ENCODE measurements around the gene ATP11A. TPM values are rescaled to one million over a fixed set of nuclear protein-coding genes. Genes with fewer than 3 reads are reported as not detected.

ATP11A gene
- total RNA-seq, 2 donors from 2014 or later, result 122 to 140 TPM

DNA sequence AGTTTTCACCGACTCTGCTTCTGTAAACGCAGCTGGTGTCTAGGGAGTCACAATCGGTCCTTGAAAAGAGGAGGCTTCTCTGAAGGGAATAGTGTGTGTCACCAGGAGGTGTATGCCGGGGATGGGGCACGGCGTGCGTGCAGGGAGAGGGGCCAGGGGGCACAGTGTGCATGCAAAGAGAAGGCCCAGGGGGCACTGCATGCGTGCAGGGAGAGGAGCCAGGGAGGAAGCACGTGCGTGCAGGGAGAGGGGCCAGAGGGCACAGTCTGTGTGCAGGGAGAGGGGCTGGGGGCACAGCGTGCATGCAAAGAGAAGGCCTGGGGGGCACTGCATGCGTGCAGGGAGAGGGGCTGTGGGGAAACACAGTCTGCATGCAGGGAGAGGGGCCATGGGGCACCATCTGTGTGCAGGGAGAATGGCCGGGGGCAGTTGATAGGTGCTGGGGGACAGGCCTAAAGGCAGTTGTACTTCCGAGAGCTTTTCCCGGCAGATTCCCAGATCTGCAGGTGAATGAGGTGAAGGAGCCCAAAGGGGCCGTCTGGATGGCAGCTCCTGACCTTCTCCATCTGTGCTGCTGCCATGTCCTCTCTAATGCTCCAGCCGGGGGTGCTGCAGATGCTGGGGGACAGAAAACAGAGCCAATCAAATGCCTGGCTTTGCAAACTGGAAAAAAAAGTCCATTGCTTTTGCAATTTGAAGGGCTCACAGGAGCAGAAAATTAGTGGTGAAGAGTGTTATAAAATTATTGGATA lies 36.4 kb downstream of the ATP11A start:
- Mint-ChIP-seq H3K4me3 (no peak overlapping the region), H3K4me1 (peaks cover 51% of the 10 kb centered on the region), H3K27me3 (ENCODE audit: insufficient read depth) (no peaks in the 10 kb centered on the region), H3K9me3 (no peaks in the 10 kb centered on the region), H3K36me3 (ENCODE audit: low read depth) (peaks cover 6% of the 10 kb centered on the region), H3K27ac (no peak overlapping the region)
- DNase-seq, result peak; percentile 59
- Histone ChIP-seq H3K9ac (ENCODE audit: extremely low read depth, low read length, poor library complexity, severe bottlenecking) (no peak overlapping the region), H3K9me3 (ENCODE audit: control insufficient read depth, low read length) (no peaks in the 10 kb centered on the region), H3K27ac (ENCODE audit: low read depth, low read length) (no peak overlapping the region), H3K36me3 (ENCODE audit: control insufficient read depth, insufficient read depth, low read length) (peaks cover 8% of the 10 kb centered on the region), H3K27me3 (ENCODE audit: control insufficient read depth, insufficient read depth, low read length, poor library complexity, severe bottlenecking) (no peaks in the 10 kb centered on the region), H3K4me1 (ENCODE audit: control insufficient read depth, insufficient read depth, low read length) (peaks cover 7% of the 10 kb centered on the region), H3K4me3 (ENCODE audit: low read length) (no peak overlapping the region)
- WGBS, 2 experiments (ENCODE audit: insufficient coverage in 1 of 2, insufficient read length in 1 of 2), result 84 to 87% methylated on average over 8 to 17 of the region's 17 CpGs
- TF ChIP-seq, protein P1, sequence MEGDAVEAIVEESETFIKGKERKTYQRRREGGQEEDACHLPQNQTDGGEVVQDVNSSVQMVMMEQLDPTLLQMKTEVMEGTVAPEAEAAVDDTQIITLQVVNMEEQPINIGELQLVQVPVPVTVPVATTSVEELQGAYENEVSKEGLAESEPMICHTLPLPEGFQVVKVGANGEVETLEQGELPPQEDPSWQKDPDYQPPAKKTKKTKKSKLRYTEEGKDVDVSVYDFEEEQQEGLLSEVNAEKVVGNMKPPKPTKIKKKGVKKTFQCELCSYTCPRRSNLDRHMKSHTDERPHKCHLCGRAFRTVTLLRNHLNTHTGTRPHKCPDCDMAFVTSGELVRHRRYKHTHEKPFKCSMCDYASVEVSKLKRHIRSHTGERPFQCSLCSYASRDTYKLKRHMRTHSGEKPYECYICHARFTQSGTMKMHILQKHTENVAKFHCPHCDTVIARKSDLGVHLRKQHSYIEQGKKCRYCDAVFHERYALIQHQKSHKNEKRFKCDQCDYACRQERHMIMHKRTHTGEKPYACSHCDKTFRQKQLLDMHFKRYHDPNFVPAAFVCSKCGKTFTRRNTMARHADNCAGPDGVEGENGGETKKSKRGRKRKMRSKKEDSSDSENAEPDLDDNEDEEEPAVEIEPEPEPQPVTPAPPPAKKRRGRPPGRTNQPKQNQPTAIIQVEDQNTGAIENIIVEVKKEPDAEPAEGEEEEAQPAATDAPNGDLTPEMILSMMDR (conservative IDR thresholded peaks at IDR 0.05), result no peak

DNA sequence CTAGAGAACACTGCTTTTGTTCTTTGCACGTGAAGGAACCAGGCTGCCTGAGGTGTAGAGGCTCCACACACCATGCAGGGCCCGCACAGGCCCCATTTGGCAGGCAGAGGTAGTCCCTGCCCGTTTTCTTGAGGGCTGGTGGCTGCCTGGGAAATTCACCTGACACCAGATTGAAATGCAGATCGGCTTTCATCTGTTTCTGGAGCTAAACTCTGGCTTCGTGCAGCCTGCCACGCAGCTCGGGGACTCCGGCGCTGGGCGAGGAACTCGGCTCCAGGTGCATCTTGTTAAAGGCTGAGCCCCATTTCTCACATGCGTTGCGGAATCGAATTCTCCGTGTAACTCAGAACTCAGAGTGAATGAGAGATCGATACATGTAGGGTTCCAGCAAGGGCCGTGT lies 37.7 kb downstream of the ATP11A start:
- Histone ChIP-seq H3K4me1 (ENCODE audit: control insufficient read depth, insufficient read depth, low read length) (peaks cover 1% of the 10 kb centered on the region), H3K27ac (ENCODE audit: low read depth, low read length) (no peak overlapping the region), H3K4me3 (ENCODE audit: low read length) (no peak overlapping the region), H3K9me3 (ENCODE audit: control insufficient read depth, low read length) (no peaks in the 10 kb centered on the region), H3K9ac (ENCODE audit: extremely low read depth, low read length, poor library complexity, severe bottlenecking) (no peak overlapping the region), H3K27me3 (ENCODE audit: control insufficient read depth, insufficient read depth, low read length, poor library complexity, severe bottlenecking) (no peaks in the 10 kb centered on the region), H3K36me3 (ENCODE audit: control insufficient read depth, insufficient read depth, low read length) (peaks cover 8% of the 10 kb centered on the region)
- peaks cover 45% of the 10 kb centered on the region for H3K4me1 Mint-ChIP-seq
- peak; percentile 47 for DNase-seq
- H3K27ac Mint-ChIP-seq, result no peak overlapping the region
- H3K27me3 Mint-ChIP-seq (ENCODE audit: insufficient read depth), result no peaks in the 10 kb centered on the region
- H3K9me3 Mint-ChIP-seq, result no peaks in the 10 kb centered on the region
- WGBS, 2 experiments (ENCODE audit: insufficient coverage in 1 of 2, insufficient read length in 1 of 2), result 92% methylated on average over 17 of the region's 17 CpGs
- peaks cover 1% of the 10 kb centered on the region for H3K36me3 Mint-ChIP-seq (ENCODE audit: low read depth)
- no peak overlapping the region for H3K4me3 Mint-ChIP-seq
- TF ChIP-seq, protein P1 (conservative IDR thresholded peaks at IDR 0.05), result no peak

DNA sequence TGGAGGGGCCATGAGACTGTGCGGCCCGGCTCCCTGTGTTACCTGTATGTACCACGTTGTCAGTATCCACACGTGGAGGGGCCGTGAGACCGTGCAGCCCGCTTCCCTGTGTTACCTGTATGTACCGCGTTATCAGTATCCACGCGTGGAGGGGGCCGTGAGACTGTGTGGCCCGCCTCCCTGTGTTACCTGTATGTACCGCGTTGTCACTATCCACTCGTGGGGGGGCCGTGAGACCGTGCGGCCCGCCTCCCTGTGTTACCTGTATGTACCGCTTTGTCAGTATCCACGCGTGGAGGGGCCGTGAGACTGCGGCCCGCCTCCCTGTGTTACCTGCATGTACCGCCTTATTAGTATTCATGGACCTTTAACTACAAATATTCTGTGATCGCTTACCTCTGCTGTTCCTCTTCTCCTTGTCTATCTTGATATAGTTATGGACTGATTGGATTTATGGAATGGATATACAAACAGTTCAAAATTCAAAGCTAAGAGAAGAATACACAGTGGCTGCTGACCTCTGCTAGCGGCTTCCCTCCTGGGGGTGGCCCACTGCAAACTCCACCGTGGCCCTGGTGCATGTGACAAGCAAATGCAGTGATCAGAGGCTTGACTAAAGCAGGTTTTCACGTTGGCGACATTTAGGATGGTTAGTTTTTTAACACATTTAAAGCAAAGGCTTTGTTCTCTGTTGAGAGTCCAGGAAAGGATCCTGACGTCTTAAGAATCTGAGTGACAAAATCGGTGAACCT lies 38.7 kb downstream of the ATP11A start:
- no peaks in the 10 kb centered on the region for H3K27me3 Mint-ChIP-seq (ENCODE audit: insufficient read depth)
- DNase-seq, result peak; percentile 38

More for the DNA sequence above, 38.7 kb downstream of the ATP11A start:
- 95 to 97% methylated on average over 32 to 34 of the region's 34 CpGs for WGBS, 2 experiments (ENCODE audit: insufficient coverage in 1 of 2, insufficient read length in 1 of 2)
- Histone ChIP-seq H3K4me1 (ENCODE audit: control insufficient read depth, insufficient read depth, low read length) (peaks cover 5% of the 10 kb centered on the region), H3K27ac (ENCODE audit: low read depth, low read length) (no peak overlapping the region), H3K9me3 (ENCODE audit: control insufficient read depth, low read length) (no peaks in the 10 kb centered on the region), H3K4me3 (ENCODE audit: low read length) (no peak overlapping the region), H3K27me3 (ENCODE audit: control insufficient read depth, insufficient read depth, low read length, poor library complexity, severe bottlenecking) (no peaks in the 10 kb centered on the region), H3K36me3 (ENCODE audit: control insufficient read depth, insufficient read depth, low read length) (peaks cover 8% of the 10 kb centered on the region), H3K9ac (ENCODE audit: extremely low read depth, low read length, poor library complexity, severe bottlenecking) (no peak overlapping the region)
- Mint-ChIP-seq H3K36me3 (ENCODE audit: low read depth) (peaks cover 1% of the 10 kb centered on the region), H3K4me1 (peaks cover 51% of the 10 kb centered on the region), H3K9me3 (no peaks in the 10 kb centered on the region), H3K27ac (peak overlapping the region; percentile 2), H3K4me3 (no peak overlapping the region)
- TF ChIP-seq, protein P1 (conservative IDR thresholded peaks at IDR 0.05), result no peak

All from endodermal cell (in vitro differentiated cells).